Measurements from ENCODE around the gene POU4F1.

POU4F1 gene

GRCh38 chr13:78608252-78608687 is 4.9 kb upstream of the POU4F1 start:
- no peak for TF ChIP-seq CTCF (IDR thresholded peaks at IDR 0.05; ENCODE audit: control extremely low read depth, extremely low read depth, low read depth, missing control alignments)
- no peak for DNase-seq (ENCODE audit: extremely low spot score)
- ChIA-PET CTCF (no interaction called here), POLR2A (no interaction called here)

GRCh38 chr13:78607409-78608251 is 4.3 kb upstream of the POU4F1 start:
- no peak for DNase-seq (ENCODE audit: extremely low spot score)
- TF ChIP-seq CTCF (IDR thresholded peaks at IDR 0.05; ENCODE audit: control extremely low read depth, extremely low read depth, low read depth, missing control alignments): no peak
- POLR2A ChIA-PET: no interaction called here
- CTCF ChIA-PET: interaction anchor here (1.1 kb wide), 1 partner anchor 13 kb away, joined by 3 read pairs; no protein-coding TSS in a partner anchor

- ChIA-PET CTCF (interaction anchor here (1.1 kb wide), 1 partner anchor 14 kb away, joined by 3 read pairs; no protein-coding TSS in a partner anchor), POLR2A (no interaction called here)
- no peak for TF ChIP-seq CTCF (IDR thresholded peaks at IDR 0.05; ENCODE audit: control extremely low read depth, extremely low read depth, low read depth, missing control alignments)
Measured at GRCh38 chr13:78606471-78607408, 3.4 kb upstream of the POU4F1 start.

GRCh38 chr13:78604782-78605611 is 1.6 kb upstream of the POU4F1 start:
- CTCF ChIA-PET: interaction anchor here (1.0 to 1.6 kb wide), 4 partner anchors 12 to 31 kb away, joined by 3 to 5 read pairs (median 4); no protein-coding TSS in a partner anchor
- TF ChIP-seq CTCF (IDR thresholded peaks at IDR 0.05; ENCODE audit: control extremely low read depth, extremely low read depth, low read depth, missing control alignments): no peak
- POLR2A ChIA-PET: interaction anchor here (1.2 kb wide), 1 partner anchor 364 kb away, joined by 4 read pairs; no protein-coding TSS in a partner anchor
- no peak for DNase-seq (ENCODE audit: extremely low spot score)

More at GRCh38 chr13:78606471-78607408, 3.4 kb upstream of the POU4F1 start:
- no peak for DNase-seq (ENCODE audit: extremely low spot score)

- TF ChIP-seq CTCF (IDR thresholded peaks at IDR 0.05; ENCODE audit: control extremely low read depth, extremely low read depth, low read depth, missing control alignments): no peak
- CTCF ChIA-PET: no interaction called here
Measured at GRCh38 chr13:78602561-78603239, 652 bp downstream of the POU4F1 start.

More at GRCh38 chr13:78602561-78603239, 652 bp downstream of the POU4F1 start:
- DNase-seq (ENCODE audit: extremely low spot score): no peak
- POLR2A ChIA-PET: no interaction called here

All from GM10248 (cell line).